SK-N-SH treated with all-trans-retinoic acid at 6 μM for 48 hours (cell line): Measurements from ENCODE around the gene SAP30.

Source experiments
- ATAC-seq: fragments of 200-7000 bp; cut with Tn5 transposase; 3 replicates; pipeline ENCODE4 v1.9.1; 2020; ENCODE audit warnings: mild to moderate bottlenecking, moderate library complexity
- ARNTL ChIP-seq: fragments of 450-650 bp; formaldehyde crosslinking; IDR thresholded peaks from 2 replicates; pipeline ENCODE4 v1.5.0; 2020; ENCODE audit warnings: low read depth, mild to moderate bottlenecking, moderate library complexity, borderline replicate concordance
- BACH2 ChIP-seq: fragments of 250-450 bp; sonication (Bioruptor Pico); IDR thresholded peaks from 2 replicates; pipeline ENCODE4 v1.9.0; 2021; ENCODE audit warnings: mild to moderate bottlenecking, borderline replicate concordance
- CSDC2 ChIP-seq: fragments of 250-450 bp; sonication (Bioruptor Pico); IDR thresholded peaks from 2 replicates; pipeline ENCODE4 v1.5.0; 2020; ENCODE audit warnings: mild to moderate bottlenecking, moderate library complexity
- ESRRG ChIP-seq: fragments of 250-450 bp; sonication (Bioruptor Pico); IDR thresholded peaks from 2 replicates; pipeline ENCODE4 v1.6.1; 2021; ENCODE audit warnings: mild to moderate bottlenecking
- GLIS3 ChIP-seq: fragments of 250-450 bp; sonication (Bioruptor Pico); IDR thresholded peaks from 2 replicates; pipeline ENCODE4 v1.5.0; 2020; ENCODE audit warnings: mild to moderate bottlenecking, moderate library complexity
- ISL1 ChIP-seq: fragments of 250-450 bp; sonication (Bioruptor Pico); IDR thresholded peaks from 2 replicates; pipeline ENCODE4 v2.1.2; 2022; ENCODE audit warnings: mild to moderate bottlenecking, moderate library complexity
- OSR1 ChIP-seq: fragments of 250-450 bp; sonication (Bioruptor Pico); IDR thresholded peaks from 2 replicates; pipeline ENCODE4 v1.8.0; 2022; ENCODE audit warnings: moderate library complexity, mild to moderate bottlenecking, inconsistent platforms
- PPARA ChIP-seq: fragments of 250-450 bp; sonication (Bioruptor Pico); IDR thresholded peaks from 2 replicates; pipeline ENCODE4 v1.5.0; 2020; ENCODE audit warnings: mild to moderate bottlenecking, borderline replicate concordance
- SNAI2 ChIP-seq: fragments of 250-450 bp; sonication (Bioruptor Pico); IDR thresholded peaks from 2 replicates; pipeline ENCODE4 v1.5.0; 2020; ENCODE audit warnings: mild to moderate bottlenecking, moderate library complexity
- TCF4 ChIP-seq: fragments of 250-450 bp; sonication (Bioruptor Pico); IDR thresholded peaks from 2 replicates; pipeline ENCODE4 v1.8.0; 2021; ENCODE audit warnings: mild to moderate bottlenecking, moderate library complexity, borderline replicate concordance
- ZC3H10 ChIP-seq: fragments of 250-450 bp; sonication (Bioruptor Pico); IDR thresholded peaks from 2 replicates; pipeline ENCODE4 v1.5.1; 2021; ENCODE audit warnings: mild to moderate bottlenecking, moderate library complexity
- ZFP3 ChIP-seq: fragments of 250-450 bp; sonication (Bioruptor Pico); IDR thresholded peaks from 2 replicates; pipeline ENCODE4 v1.5.0; 2020; ENCODE audit warnings: mild to moderate bottlenecking, moderate library complexity
- ZFP30 ChIP-seq: fragments of 450-650 bp; formaldehyde crosslinking; IDR thresholded peaks from 2 replicates; pipeline ENCODE4 v1.5.0; 2022; ENCODE audit warnings: mild to moderate bottlenecking, moderate library complexity
- ZNF565 ChIP-seq: fragments of 450-650 bp; formaldehyde crosslinking; conservative IDR thresholded peaks from 2 replicates; pipeline ENCODE4 v1.5.0; 2020; ENCODE audit warnings: low read depth, mild to moderate bottlenecking, moderate library complexity
- ZNF70 ChIP-seq: fragments of 450-650 bp; formaldehyde crosslinking; IDR thresholded peaks from 2 replicates; pipeline ENCODE4 v1.5.0; 2020; ENCODE audit warnings: mild to moderate bottlenecking, moderate library complexity
- ZNF8 ChIP-seq: fragments of 450-650 bp; formaldehyde crosslinking; IDR thresholded peaks from 2 replicates; pipeline ENCODE4 v1.5.0; 2020; ENCODE audit warnings: mild to moderate bottlenecking, moderate library complexity
- TF ChIP-seq, protein P1 (sequence below): fragments of 250-450 bp; sonication (Bioruptor Pico); IDR thresholded peaks from 2 replicates; pipeline ENCODE4 v1.5.0; 2020; ENCODE audit warnings: mild to moderate bottlenecking, moderate library complexity
- TF ChIP-seq, protein P2 (sequence below): fragments of 250-450 bp; sonication (Bioruptor Pico); IDR thresholded peaks from 2 replicates; pipeline ENCODE4 v1.5.1; 2021; ENCODE audit warnings: mild to moderate bottlenecking, moderate library complexity
- TF ChIP-seq, protein P3 (sequence below): fragments of 250-450 bp; sonication (Bioruptor Pico); IDR thresholded peaks from 2 replicates; pipeline ENCODE4 v1.5.1; 2020; ENCODE audit warnings: low read depth, mild to moderate bottlenecking, moderate library complexity
- TF ChIP-seq, protein P4 (sequence below): fragments of 250-450 bp; sonication (Bioruptor Pico); IDR thresholded peaks from 2 replicates; pipeline ENCODE4 v1.8.0; 2021; ENCODE audit warnings: low read depth, mild to moderate bottlenecking, moderate library complexity, borderline replicate concordance
- TF ChIP-seq, protein P5 (sequence below): fragments of 250-450 bp; sonication (Bioruptor Pico); IDR thresholded peaks from 2 replicates; pipeline ENCODE4 v1.8.0; 2020; ENCODE audit warnings: mild to moderate bottlenecking, moderate library complexity, borderline replicate concordance

SAP30 gene

DNA sequence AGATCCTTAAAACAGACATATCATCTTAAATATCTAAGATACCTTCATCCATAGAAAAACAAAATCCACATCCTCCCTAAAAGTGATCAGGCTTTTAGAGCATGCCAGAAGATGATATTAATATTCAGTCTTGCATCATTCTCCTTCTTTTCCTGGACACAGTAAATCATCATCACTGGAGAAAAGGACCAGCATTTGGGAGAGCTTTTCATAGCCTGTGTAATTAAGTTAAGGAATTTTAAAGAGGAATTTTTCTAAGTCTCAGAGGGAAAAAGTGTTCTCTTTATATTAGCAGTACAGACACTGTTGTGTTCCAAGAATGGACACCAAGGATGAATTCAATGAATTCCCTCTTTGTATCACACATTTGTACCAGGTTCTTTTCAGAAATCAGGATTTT lies 27.5 kb downstream of the SAP30 start (continued):
- TF ChIP-seq, protein P1, sequence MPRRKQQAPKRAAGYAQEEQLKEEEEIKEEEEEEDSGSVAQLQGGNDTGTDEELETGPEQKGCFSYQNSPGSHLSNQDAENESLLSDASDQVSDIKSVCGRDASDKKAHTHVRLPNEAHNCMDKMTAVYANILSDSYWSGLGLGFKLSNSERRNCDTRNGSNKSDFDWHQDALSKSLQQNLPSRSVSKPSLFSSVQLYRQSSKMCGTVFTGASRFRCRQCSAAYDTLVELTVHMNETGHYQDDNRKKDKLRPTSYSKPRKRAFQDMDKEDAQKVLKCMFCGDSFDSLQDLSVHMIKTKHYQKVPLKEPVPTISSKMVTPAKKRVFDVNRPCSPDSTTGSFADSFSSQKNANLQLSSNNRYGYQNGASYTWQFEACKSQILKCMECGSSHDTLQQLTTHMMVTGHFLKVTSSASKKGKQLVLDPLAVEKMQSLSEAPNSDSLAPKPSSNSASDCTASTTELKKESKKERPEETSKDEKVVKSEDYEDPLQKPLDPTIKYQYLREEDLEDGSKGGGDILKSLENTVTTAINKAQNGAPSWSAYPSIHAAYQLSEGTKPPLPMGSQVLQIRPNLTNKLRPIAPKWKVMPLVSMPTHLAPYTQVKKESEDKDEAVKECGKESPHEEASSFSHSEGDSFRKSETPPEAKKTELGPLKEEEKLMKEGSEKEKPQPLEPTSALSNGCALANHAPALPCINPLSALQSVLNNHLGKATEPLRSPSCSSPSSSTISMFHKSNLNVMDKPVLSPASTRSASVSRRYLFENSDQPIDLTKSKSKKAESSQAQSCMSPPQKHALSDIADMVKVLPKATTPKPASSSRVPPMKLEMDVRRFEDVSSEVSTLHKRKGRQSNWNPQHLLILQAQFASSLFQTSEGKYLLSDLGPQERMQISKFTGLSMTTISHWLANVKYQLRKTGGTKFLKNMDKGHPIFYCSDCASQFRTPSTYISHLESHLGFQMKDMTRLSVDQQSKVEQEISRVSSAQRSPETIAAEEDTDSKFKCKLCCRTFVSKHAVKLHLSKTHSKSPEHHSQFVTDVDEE (CRISPR knock-in tag), result no peak
- no peak for TF ChIP-seq CSDC2 (CRISPR knock-in tag)
- no peak for TF ChIP-seq ISL1 (CRISPR knock-in tag)
- TF ChIP-seq, protein P2, sequence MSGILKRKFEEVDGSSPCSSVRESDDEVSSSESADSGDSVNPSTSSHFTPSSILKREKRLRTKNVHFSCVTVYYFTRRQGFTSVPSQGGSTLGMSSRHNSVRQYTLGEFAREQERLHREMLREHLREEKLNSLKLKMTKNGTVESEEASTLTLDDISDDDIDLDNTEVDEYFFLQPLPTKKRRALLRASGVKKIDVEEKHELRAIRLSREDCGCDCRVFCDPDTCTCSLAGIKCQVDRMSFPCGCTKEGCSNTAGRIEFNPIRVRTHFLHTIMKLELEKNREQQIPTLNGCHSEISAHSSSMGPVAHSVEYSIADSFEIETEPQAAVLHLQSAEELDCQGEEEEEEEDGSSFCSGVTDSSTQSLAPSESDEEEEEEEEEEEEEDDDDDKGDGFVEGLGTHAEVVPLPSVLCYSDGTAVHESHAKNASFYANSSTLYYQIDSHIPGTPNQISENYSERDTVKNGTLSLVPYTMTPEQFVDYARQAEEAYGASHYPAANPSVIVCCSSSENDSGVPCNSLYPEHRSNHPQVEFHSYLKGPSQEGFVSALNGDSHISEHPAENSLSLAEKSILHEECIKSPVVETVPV (CRISPR knock-in tag), result no peak
- no peak for TF ChIP-seq SNAI2 (CRISPR knock-in tag)
- no peak for TF ChIP-seq ZC3H10 (CRISPR knock-in tag)

DNA sequence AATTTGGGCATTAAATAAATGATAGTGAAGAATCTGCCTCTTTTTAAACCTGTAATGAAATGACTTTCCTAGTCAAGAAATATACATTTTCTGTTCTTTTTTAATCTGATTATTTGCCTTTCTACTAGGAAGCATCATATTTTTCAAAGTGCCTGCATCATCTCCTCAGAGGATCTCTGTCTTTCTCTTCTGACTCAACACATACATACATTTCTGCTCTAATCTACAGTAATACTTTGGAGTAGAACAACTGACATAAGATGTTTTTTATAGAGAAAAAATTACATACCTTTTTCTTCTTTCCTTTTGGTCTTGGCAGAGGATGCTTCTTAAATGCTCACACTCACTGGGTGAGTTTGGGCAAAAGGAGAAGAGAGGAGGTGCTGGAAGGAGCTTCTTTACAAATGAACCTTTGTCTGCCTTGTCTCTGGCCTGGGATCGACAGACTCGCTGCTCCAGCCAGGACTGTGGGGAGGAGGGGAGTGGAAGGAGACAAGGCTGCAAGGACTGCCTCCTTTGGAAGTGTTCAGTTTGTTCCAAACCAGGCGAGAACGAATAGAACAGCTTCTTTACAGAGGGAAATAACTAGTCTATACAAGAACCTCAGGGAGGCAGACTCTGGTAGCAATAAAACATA lies 28.1 kb downstream of the SAP30 start, which contains the start of gene SCRG1:
SCRG1 (minus strand) TSS at position 338 of the 637 bp plus-strand sequence. CDS start 7,702 bp downstream, outside the sequence.
- ATAC-seq, result no peak

DNA sequence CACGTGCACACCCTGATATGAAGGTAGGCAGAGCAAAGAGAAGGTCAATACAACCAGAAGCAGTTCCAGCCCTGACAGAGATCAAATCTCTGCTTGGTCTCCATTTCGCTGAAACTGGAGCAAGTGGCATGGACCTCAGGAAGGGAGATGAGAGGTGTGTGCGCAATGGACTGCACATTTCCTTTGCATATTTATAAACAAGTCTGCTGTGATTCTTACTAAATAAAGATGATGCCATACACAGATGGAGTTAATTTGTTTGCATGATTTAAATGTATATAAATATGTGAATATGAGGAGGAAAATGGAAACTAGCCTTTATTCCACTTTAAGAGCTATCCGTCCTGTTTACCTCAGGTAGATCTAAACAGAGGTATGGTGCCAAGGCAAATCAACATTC lies 30.3 kb downstream of the SAP30 start:
- ATAC-seq, result no peak
- TF ChIP-seq, protein P2 (CRISPR knock-in tag), result no peak
- TF ChIP-seq TCF4 (CRISPR knock-in tag) (no peak), ZNF565 (CRISPR knock-in tag) (no peak), CSDC2 (CRISPR knock-in tag) (no peak), OSR1 (CRISPR knock-in tag) (no peak), ZNF8 (CRISPR knock-in tag) (no peak), ARNTL (CRISPR knock-in tag) (no peak), ESRRG (no peak), SNAI2 (CRISPR knock-in tag) (no peak), ZC3H10 (CRISPR knock-in tag) (no peak), ZNF70 (CRISPR knock-in tag) (no peak)
- TF ChIP-seq, protein P3, sequence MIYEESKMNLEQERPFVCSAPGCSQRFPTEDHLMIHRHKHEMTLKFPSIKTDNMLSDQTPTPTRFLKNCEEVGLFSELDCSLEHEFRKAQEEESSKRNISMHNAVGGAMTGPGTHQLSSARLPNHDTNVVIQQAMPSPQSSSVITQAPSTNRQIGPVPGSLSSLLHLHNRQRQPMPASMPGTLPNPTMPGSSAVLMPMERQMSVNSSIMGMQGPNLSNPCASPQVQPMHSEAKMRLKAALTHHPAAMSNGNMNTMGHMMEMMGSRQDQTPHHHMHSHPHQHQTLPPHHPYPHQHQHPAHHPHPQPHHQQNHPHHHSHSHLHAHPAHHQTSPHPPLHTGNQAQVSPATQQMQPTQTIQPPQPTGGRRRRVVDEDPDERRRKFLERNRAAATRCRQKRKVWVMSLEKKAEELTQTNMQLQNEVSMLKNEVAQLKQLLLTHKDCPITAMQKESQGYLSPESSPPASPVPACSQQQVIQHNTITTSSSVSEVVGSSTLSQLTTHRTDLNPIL, result no peak
- TF ChIP-seq, protein P4, sequence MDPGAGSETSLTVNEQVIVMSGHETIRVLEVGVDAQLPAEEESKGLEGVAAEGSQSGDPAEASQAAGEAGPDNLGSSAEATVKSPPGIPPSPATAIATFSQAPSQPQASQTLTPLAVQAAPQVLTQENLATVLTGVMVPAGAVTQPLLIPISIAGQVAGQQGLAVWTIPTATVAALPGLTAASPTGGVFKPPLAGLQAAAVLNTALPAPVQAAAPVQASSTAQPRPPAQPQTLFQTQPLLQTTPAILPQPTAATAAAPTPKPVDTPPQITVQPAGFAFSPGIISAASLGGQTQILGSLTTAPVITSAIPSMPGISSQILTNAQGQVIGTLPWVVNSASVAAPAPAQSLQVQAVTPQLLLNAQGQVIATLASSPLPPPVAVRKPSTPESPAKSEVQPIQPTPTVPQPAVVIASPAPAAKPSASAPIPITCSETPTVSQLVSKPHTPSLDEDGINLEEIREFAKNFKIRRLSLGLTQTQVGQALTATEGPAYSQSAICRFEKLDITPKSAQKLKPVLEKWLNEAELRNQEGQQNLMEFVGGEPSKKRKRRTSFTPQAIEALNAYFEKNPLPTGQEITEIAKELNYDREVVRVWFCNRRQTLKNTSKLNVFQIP (CRISPR knock-in tag), result no peak

More for the DNA sequence above, 28.1 kb downstream of the SAP30 start, which contains the start of gene SCRG1:
- TF ChIP-seq ZNF565 (CRISPR knock-in tag), result no peak
- no peak for TF ChIP-seq GLIS3 (CRISPR knock-in tag)
- TF ChIP-seq CSDC2 (CRISPR knock-in tag), result no peak
- no peak for TF ChIP-seq ARNTL (CRISPR knock-in tag)
- TF ChIP-seq ZFP30 (CRISPR knock-in tag), result no peak
- TF ChIP-seq ESRRG, result no peak
- TF ChIP-seq PPARA, result no peak
- no peak for TF ChIP-seq OSR1 (CRISPR knock-in tag)
- TF ChIP-seq, protein P1 (CRISPR knock-in tag), result no peak
- TF ChIP-seq ZFP3, result no peak
- TF ChIP-seq, protein P5, sequence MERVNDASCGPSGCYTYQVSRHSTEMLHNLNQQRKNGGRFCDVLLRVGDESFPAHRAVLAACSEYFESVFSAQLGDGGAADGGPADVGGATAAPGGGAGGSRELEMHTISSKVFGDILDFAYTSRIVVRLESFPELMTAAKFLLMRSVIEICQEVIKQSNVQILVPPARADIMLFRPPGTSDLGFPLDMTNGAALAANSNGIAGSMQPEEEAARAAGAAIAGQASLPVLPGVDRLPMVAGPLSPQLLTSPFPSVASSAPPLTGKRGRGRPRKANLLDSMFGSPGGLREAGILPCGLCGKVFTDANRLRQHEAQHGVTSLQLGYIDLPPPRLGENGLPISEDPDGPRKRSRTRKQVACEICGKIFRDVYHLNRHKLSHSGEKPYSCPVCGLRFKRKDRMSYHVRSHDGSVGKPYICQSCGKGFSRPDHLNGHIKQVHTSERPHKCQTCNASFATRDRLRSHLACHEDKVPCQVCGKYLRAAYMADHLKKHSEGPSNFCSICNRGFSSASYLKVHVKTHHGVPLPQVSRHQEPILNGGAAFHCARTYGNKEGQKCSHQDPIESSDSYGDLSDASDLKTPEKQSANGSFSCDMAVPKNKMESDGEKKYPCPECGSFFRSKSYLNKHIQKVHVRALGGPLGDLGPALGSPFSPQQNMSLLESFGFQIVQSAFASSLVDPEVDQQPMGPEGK (CRISPR knock-in tag), result no peak
- TF ChIP-seq BACH2 (CRISPR knock-in tag), result no peak
- TF ChIP-seq ZC3H10 (CRISPR knock-in tag), result no peak
